ENCODE results near the gene OOSP4A. TPM values are rescaled to one million over a fixed set of nuclear protein-coding genes. Genes with fewer than 3 reads are reported as not detected.
A peak's percentile ranks its signal among the peaks of the same experiment; 100 is the strongest.

OOSP4A gene
- total and polyA plus RNA-seq, 2 of the 13 experiments (the other 11 are each of a cell fraction or from before 2014, with no cell fraction given): not detected

GRCh38 chr11:59960502-59961381, 3.1 kb upstream of the OOSP4A start:
- Histone ChIP-seq H2AFZ (ENCODE audit: low read length) (no peak overlapping the region), H3K9me3 (ENCODE audit: low read length) (no peaks in the 10 kb centered on the region), H3K4me2 (ENCODE audit: low read depth, low read length) (0 out of 2 replicates have a peak overlapping the region, but pooled peaks have one; percentile 0), H3K4me3 (replicated peaks in 1 of 3; ENCODE audit: insufficient read depth in 1 of 3, low read depth in 2 of 3, low read length in 3 of 3) (no peak overlapping the region), H3K36me3 (replicated peaks in 1 of 2; ENCODE audit: control insufficient read depth in 1 of 2, insufficient read depth in 2 of 2, low read length in 2 of 2) (no peaks in the 10 kb centered on the region), H3K9ac (ENCODE audit: insufficient read depth, low read depth, low read length) (no peak overlapping the region), H3K4me1 (ENCODE audit: insufficient read depth, low read length) (peaks cover 25% of the 10 kb centered on the region), H4K20me1 (ENCODE audit: insufficient read depth, low read length) (no peaks in the 10 kb centered on the region), H3K27me3 (ENCODE audit: control insufficient read depth in 1 of 2, insufficient read depth in 2 of 2, low read length in 2 of 2) (no peaks in the 10 kb centered on the region; a peak in 1 of 5 replicates), H3K79me2 (ENCODE audit: insufficient read depth, low read length) (no peaks in the 10 kb centered on the region), H3K27ac (ENCODE audit: extremely low read length, insufficient read depth, low read length) (no peak overlapping the region)
- ATAC-seq (no peak; the same call in 2 of the 3 replicates), DNase-seq (ENCODE audit: low spot score) (no peak), FAIRE-seq (no peak)
- in situ Hi-C loops (cut with HindIII; ENCODE audit: extremely low pct_ligation_motif_present, low pct_unique_long_range_greater_than_20kb) (no loop called here), intact Hi-C loops (cut with micrococcal nuclease; ENCODE audit: unreplicated experiment) (no loop called here)
- no TSS peak for BruUV-seq (replicated peaks)
- ChIA-PET POLR2A (no interaction called here), CTCF (ENCODE audit: low intra/inter-chr PET ratio, low total read pairs) (no interaction called here)
- WGBS (ENCODE audit: low lambda C conversion rate): 35% methylated on average over 9 of the region's 9 CpGs
- TF ChIP-seq ZMYM3 (CRISPR knock-in tag; IDR thresholded peaks at IDR 0.05) (no peak), PBX3 (CRISPR knock-in tag; IDR thresholded peaks at IDR 0.05; ENCODE audit: borderline replicate concordance) (no peak), PLRG1 (conservative IDR thresholded peaks at IDR 0.05) (no peak), ZNF777 (CRISPR knock-in tag; IDR thresholded peaks at IDR 0.05) (no peak), ZHX1 (CRISPR knock-in tag; IDR thresholded peaks at IDR 0.05; ENCODE audit: low read depth) (no peak), ZNF713 (CRISPR knock-in tag; IDR thresholded peaks at IDR 0.05) (no peak), CBX5 (CRISPR knock-in tag; IDR thresholded peaks at IDR 0.05; ENCODE audit: borderline replicate concordance) (no peak), REPIN1 (CRISPR knock-in tag; IDR thresholded peaks at IDR 0.05; ENCODE audit: borderline replicate concordance, low read depth) (no peak), RORA (CRISPR knock-in tag; IDR thresholded peaks at IDR 0.05) (no peak), SOX5 (CRISPR knock-in tag; IDR thresholded peaks at IDR 0.05; ENCODE audit: borderline replicate concordance) (no peak), MTERF4 (CRISPR knock-in tag; IDR thresholded peaks at IDR 0.05) (no peak), CEBPB (IDR thresholded peaks at IDR 0.05; ENCODE audit: borderline replicate concordance, low read depth, low read length) (no peak), SRY (CRISPR knock-in tag; IDR thresholded peaks at IDR 0.05) (no peak)
